ENCODE data around the gene C19orf18. TPM values are rescaled to one million over a fixed set of nuclear protein-coding genes. Genes with fewer than 3 reads are reported as not detected.
A peak's percentile ranks its signal among the peaks of the same experiment; 100 is the strongest.
"Not testable (repeated sequence)": the region's sequence is repeated elsewhere in the genome, so short reads cannot be mapped to it uniquely, and the experiment has no call there.

The C19orf18 gene
- total RNA-seq (1 to 10 TPM in 1 of 2 donors, under 1 TPM in 1; 0.40 to 1.9 TPM), polyA plus RNA-seq (ENCODE audit: insufficient read length in 2 of 2) (1 to 10 TPM; 1.1 to 4.8 TPM)
- long read RNA-seq, donor 1: 0 reads
- long read RNA-seq, donor 2: 0 reads
- long read RNA-seq, donor 3: 0 reads
- long read RNA-seq, donor 4: 0 reads

DNA sequence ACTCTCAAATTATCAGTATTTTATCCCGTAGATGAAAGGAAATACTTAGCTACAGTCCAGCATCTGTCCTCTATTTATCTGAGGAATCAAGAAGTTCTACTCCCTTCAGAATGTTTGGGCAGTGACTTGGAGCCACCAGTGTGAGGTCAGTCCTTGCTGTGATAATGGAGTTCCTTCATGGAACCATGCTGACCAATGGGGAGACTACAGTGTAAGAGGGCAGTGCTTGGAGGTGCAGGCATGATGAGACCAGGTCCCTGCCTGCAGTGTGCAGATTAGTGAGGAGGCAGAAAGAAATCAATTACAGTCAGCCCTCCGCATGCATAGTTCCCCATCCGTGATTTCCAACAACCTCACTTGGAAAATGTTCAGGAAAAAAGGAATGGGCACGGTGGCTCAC, at the start of gene C19orf18:
C19orf18 (minus strand) TSS at position 101 of the 400 bp plus-strand sequence. CDS start 102 bp downstream, outside the sequence.
- Histone ChIP-seq H3K27me3 (ENCODE audit: control insufficient read depth, insufficient read depth, low read length) (no peaks in the 10 kb centered on the region), H3K36me3 (ENCODE audit: control insufficient read depth, insufficient read depth, low read length) (peaks cover 26% of the 10 kb centered on the region), H3K4me1 (ENCODE audit: control insufficient read depth, insufficient read depth, low read length) (no peaks in the 10 kb centered on the region), H3K27ac (ENCODE audit: low read depth, low read length) (no peak within 1 kb of the TSS), H3K4me3 (ENCODE audit: low read depth, low read length) (no peak within 1 kb of the TSS), H3K9me3 (ENCODE audit: control insufficient read depth, insufficient read depth, low read length) (peaks cover 31% of the 10 kb centered on the region)
- DNase-seq (ENCODE audit: low read depth in 4 of 6, low spot score in 6 of 6): no peak
- WGBS (ENCODE audit: insufficient coverage): 91% methylated on average over 4 of the region's 4 CpGs

- Histone ChIP-seq H3K36me3 (ENCODE audit: control insufficient read depth, insufficient read depth, low read length) (peaks cover 3% of the 10 kb centered on the region), H3K4me3 (ENCODE audit: low read depth, low read length) (no peak overlapping the region), H3K27me3 (ENCODE audit: control insufficient read depth, insufficient read depth, low read length) (no peaks in the 10 kb centered on the region), H3K27ac (ENCODE audit: low read depth, low read length) (no peak overlapping the region), H3K9me3 (ENCODE audit: control insufficient read depth, insufficient read depth, low read length) (no peaks in the 10 kb centered on the region), H3K4me1 (ENCODE audit: control insufficient read depth, insufficient read depth, low read length) (no peaks in the 10 kb centered on the region)
- DNase-seq (ENCODE audit: low read depth in 4 of 6, low spot score in 6 of 6): no peak
- WGBS (ENCODE audit: insufficient coverage): 56% methylated on average over 4 of the region's 4 CpGs
Observed at GRCh38 chr19:58022283-58022660, 47.9 kb upstream of the C19orf18 start.

DNA sequence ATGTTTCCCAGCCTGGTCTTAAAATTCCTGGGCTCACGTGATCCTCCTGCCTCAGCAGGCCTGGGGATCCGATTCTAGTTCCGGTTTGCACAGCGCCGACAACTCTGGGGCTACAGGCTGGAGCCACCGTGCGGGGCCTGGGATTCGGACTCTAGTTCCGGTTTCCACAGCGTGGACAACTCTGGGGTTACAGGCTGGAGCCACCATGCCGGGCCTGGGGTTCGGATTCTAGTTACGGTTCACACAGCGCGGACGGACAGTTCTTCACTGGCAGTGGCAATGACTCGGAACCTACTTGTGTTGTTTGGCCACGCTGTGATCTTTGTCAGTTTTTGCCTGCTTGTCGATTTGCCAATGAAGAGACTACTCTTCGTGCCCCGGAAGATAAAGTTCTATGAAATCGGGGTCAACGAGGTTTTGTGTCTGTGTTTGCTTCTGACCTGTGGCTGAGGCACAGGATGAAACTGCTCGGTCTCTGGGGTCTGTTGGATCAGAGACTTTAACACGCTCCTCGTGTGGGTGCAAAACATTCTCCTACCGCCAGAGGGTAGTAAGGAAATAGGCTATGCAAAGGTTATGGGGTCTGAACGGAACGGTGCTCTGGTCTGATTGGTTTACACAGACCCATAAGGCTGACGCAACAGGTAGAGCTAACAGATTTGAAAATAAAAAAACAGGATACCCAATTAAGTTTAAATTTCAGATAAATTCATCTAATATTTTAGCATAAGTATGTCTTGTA, 47.4 kb upstream of the C19orf18 start:
- Histone ChIP-seq H3K4me3 (ENCODE audit: low read depth, low read length) (no peak overlapping the region), H3K36me3 (ENCODE audit: control insufficient read depth, insufficient read depth, low read length) (peaks cover 3% of the 10 kb centered on the region)
- peak in 5 of 6 donors; percentile 44 to 95 (median 70) for DNase-seq (ENCODE audit: low read depth in 4 of 6, low spot score in 6 of 6)

DNA sequence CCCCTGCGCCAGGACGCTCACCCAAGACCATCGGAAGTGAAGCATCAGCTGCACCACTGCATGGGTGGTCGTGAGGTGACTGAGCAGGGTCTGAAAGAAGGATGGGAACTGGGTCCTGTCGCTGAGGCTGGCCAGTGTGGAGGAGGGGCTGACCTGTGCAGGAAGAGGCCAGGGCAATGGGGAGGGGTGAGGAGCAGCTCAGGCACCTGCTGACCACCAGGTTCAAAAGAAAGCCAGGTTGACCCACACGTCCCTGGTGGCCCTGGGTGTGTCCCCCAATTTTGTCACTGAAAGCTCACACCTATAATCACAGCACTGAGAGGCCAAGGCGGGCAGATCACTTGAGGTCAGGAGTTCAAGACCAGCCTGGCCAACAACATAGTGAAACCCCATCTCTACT, 45.8 kb upstream of the C19orf18 start:
- Histone ChIP-seq H3K4me1 (ENCODE audit: control insufficient read depth, insufficient read depth, low read length) (no peaks in the 10 kb centered on the region), H3K36me3 (ENCODE audit: control insufficient read depth, insufficient read depth, low read length) (peaks cover 3% of the 10 kb centered on the region), H3K4me3 (ENCODE audit: low read depth, low read length) (no peak overlapping the region), H3K9me3 (ENCODE audit: control insufficient read depth, insufficient read depth, low read length) (no peaks in the 10 kb centered on the region), H3K27me3 (ENCODE audit: control insufficient read depth, insufficient read depth, low read length) (no peaks in the 10 kb centered on the region), H3K27ac (ENCODE audit: low read depth, low read length) (no peak overlapping the region)
- DNase-seq (ENCODE audit: low read depth in 4 of 6, low spot score in 6 of 6): no peak
- 75% methylated on average over 6 of the region's 7 CpGs for WGBS (ENCODE audit: insufficient coverage)

More for the DNA sequence above, 47.4 kb upstream of the C19orf18 start:
- WGBS (ENCODE audit: insufficient coverage): 59% methylated on average over 27 of the region's 30 CpGs
- no peaks in the 10 kb centered on the region for H3K4me1 ChIP-seq (ENCODE audit: control insufficient read depth, insufficient read depth, low read length)
- no peak overlapping the region for H3K27ac ChIP-seq (ENCODE audit: low read depth, low read length)
- no peaks in the 10 kb centered on the region for H3K9me3 ChIP-seq (ENCODE audit: control insufficient read depth, insufficient read depth, low read length)
- no peaks in the 10 kb centered on the region for H3K27me3 ChIP-seq (ENCODE audit: control insufficient read depth, insufficient read depth, low read length)

- H3K9me3 ChIP-seq (ENCODE audit: control insufficient read depth, insufficient read depth, low read length): no peaks in the 10 kb centered on the region
- H3K4me3 ChIP-seq (ENCODE audit: low read depth, low read length): no peak overlapping the region
- H3K27me3 ChIP-seq (ENCODE audit: control insufficient read depth, insufficient read depth, low read length): no peaks in the 10 kb centered on the region
- no peak for DNase-seq (ENCODE audit: low read depth in 4 of 6, low spot score in 6 of 6)
- H3K27ac ChIP-seq (ENCODE audit: low read depth, low read length): no peak overlapping the region
- 56% methylated on average over 4 of the region's 5 CpGs for WGBS (ENCODE audit: insufficient coverage)
- H3K36me3 ChIP-seq (ENCODE audit: control insufficient read depth, insufficient read depth, low read length): peaks cover 10% of the 10 kb centered on the region
- peaks cover 13% of the 10 kb centered on the region for H3K4me1 ChIP-seq (ENCODE audit: control insufficient read depth, insufficient read depth, low read length)
Observed at GRCh38 chr19:58014141-58014540, 39.8 kb upstream of the C19orf18 start.

GRCh38 chr19:58010507-58010906, 36.2 kb upstream of the C19orf18 start:
- 54% methylated on average over 10 of the region's 22 CpGs for WGBS (ENCODE audit: insufficient coverage)
- peaks cover 21% of the 10 kb centered on the region for H3K4me1 ChIP-seq (ENCODE audit: control insufficient read depth, insufficient read depth, low read length)
- no peaks in the 10 kb centered on the region for H3K27me3 ChIP-seq (ENCODE audit: control insufficient read depth, insufficient read depth, low read length)
- H3K4me3 ChIP-seq (ENCODE audit: low read depth, low read length): no peak overlapping the region
- no peak overlapping the region for H3K27ac ChIP-seq (ENCODE audit: low read depth, low read length)
- peaks cover 30% of the 10 kb centered on the region for H3K36me3 ChIP-seq (ENCODE audit: control insufficient read depth, insufficient read depth, low read length)
- H3K9me3 ChIP-seq (ENCODE audit: control insufficient read depth, insufficient read depth, low read length): no peaks in the 10 kb centered on the region
- DNase-seq (ENCODE audit: low read depth in 4 of 6, low spot score in 6 of 6): no peak

- H3K27me3 ChIP-seq (ENCODE audit: control insufficient read depth, insufficient read depth, low read length): no peaks in the 10 kb centered on the region
- peaks cover 30% of the 10 kb centered on the region for H3K36me3 ChIP-seq (ENCODE audit: control insufficient read depth, insufficient read depth, low read length)
- H3K9me3 ChIP-seq (ENCODE audit: control insufficient read depth, insufficient read depth, low read length): no peaks in the 10 kb centered on the region
- H3K4me1 ChIP-seq (ENCODE audit: control insufficient read depth, insufficient read depth, low read length): peaks cover 21% of the 10 kb centered on the region
- DNase-seq (ENCODE audit: low read depth in 4 of 6, low spot score in 6 of 6): peak; percentile 89 to 98 (median 90)
- H3K27ac ChIP-seq (ENCODE audit: low read depth, low read length): peak overlapping the region; percentile 86
- H3K4me3 ChIP-seq (ENCODE audit: low read depth, low read length): peak overlapping the region; percentile 57
- 2% methylated on average over 36 of the region's 41 CpGs for WGBS (ENCODE audit: insufficient coverage)
Observed at GRCh38 chr19:58009666-58010301, 35.5 kb upstream of the C19orf18 start.

- Histone ChIP-seq H3K4me1 (ENCODE audit: control insufficient read depth, insufficient read depth, low read length) (peaks cover 23% of the 10 kb centered on the region), H3K36me3 (ENCODE audit: control insufficient read depth, insufficient read depth, low read length) (peaks cover 33% of the 10 kb centered on the region), H3K27me3 (ENCODE audit: control insufficient read depth, insufficient read depth, low read length) (no peaks in the 10 kb centered on the region), H3K4me3 (ENCODE audit: low read depth, low read length) (peak overlapping the region; percentile 57), H3K27ac (ENCODE audit: low read depth, low read length) (peak overlapping the region; percentile 86), H3K9me3 (ENCODE audit: control insufficient read depth, insufficient read depth, low read length) (no peaks in the 10 kb centered on the region)
- under 1% methylated on average over 21 of the region's 21 CpGs for WGBS (ENCODE audit: insufficient coverage)
- DNase-seq (ENCODE audit: low read depth in 4 of 6, low spot score in 6 of 6): no peak
Observed at GRCh38 chr19:58009301-58009665, 34.9 kb upstream of the C19orf18 start.

DNA sequence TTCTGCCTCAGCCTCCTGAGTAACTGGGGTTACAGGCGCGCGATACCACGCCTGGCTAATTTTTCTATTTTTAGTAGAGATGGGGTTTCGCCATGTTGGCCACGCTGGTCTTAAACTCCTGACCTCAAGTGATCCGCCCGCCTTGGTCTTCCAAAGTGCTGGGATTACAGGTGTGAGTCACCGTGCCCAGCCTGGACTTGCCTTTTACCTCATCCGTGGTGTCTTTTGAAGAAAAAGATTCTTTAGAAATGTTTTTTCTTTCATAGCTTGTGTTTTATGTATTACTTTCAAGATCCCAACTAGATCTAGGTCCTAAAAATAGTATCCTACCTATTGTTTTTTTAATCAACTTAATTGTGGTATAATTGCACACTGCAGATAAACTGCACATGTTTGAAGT, 34.5 kb upstream of the C19orf18 start:
- not testable (repeated sequence) for DNase-seq (ENCODE audit: low read depth in 4 of 6, low spot score in 6 of 6); H3K9me3 ChIP-seq (ENCODE audit: control insufficient read depth, insufficient read depth, low read length)

More for the DNA sequence above, 34.5 kb upstream of the C19orf18 start:
- Histone ChIP-seq H3K4me1 (ENCODE audit: control insufficient read depth, insufficient read depth, low read length) (peaks cover 27% of the 10 kb centered on the region), H3K27ac (ENCODE audit: low read depth, low read length) (peak overlapping the region; percentile 86), H3K36me3 (ENCODE audit: control insufficient read depth, insufficient read depth, low read length) (peaks cover 37% of the 10 kb centered on the region), H3K4me3 (ENCODE audit: low read depth, low read length) (peak overlapping the region; percentile 57)
- H3K27me3 ChIP-seq (ENCODE audit: control insufficient read depth, insufficient read depth, low read length): not testable (repeated sequence)
- 51% methylated on average over 9 of the region's 10 CpGs for WGBS (ENCODE audit: insufficient coverage)
